DND-41 (cell line): ENCODE data around the gene BSND.

Source experiments
- CTCF ChIP-seq: IDR thresholded peaks from 2 replicates; pipeline ENCODE4 v1.5.1; 2012; ENCODE audit warnings: borderline replicate concordance, low read length, moderate library complexity, mild to moderate bottlenecking; ENCODE audit not compliant: poor library complexity, severe bottlenecking; ENCODE audit errors: extremely low read depth
- EZH2 ChIP-seq: IDR thresholded peaks from 3 replicates; pipeline ENCODE4 v1.6.1; 2012; ENCODE audit warnings: borderline replicate concordance, low read depth, mild to moderate bottlenecking, moderate library complexity, low read length, inconsistent platforms; ENCODE audit not compliant: severe bottlenecking

DNA sequence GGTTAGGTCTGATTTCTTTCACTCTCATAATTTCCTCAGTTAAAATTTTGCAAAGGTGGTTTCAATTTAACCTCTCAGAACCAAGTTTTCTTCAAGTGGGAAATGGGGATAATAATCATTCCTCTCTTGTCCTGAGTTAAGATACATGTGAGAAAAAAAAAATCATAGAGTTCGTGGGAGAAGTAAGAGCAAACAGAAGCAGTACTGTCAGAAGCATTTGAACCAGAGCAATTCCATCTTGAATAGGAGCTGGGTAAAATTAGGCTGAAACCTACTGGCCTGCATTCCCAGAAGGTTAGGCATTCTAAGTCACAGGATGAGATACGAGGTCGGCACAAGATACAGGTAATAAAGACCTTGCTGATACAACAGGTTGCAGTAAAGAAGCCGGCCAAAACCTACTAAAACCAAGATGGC lies 46.9 kb upstream of the BSND start:
- TF ChIP-seq CTCF (no peak), EZH2 (no peak)
